ENCODE results near the gene ATP13A3. TPM values are rescaled to one million over a fixed set of nuclear protein-coding genes. Genes with fewer than 3 reads are reported as not detected.

The ATP13A3 gene
- total and polyA plus RNA-seq, 9 of the 15 experiments (the other 6 are each of a cell fraction or from before 2014, with no cell fraction given) = 16.6 to 135 (median 86.6) TPM

DNA sequence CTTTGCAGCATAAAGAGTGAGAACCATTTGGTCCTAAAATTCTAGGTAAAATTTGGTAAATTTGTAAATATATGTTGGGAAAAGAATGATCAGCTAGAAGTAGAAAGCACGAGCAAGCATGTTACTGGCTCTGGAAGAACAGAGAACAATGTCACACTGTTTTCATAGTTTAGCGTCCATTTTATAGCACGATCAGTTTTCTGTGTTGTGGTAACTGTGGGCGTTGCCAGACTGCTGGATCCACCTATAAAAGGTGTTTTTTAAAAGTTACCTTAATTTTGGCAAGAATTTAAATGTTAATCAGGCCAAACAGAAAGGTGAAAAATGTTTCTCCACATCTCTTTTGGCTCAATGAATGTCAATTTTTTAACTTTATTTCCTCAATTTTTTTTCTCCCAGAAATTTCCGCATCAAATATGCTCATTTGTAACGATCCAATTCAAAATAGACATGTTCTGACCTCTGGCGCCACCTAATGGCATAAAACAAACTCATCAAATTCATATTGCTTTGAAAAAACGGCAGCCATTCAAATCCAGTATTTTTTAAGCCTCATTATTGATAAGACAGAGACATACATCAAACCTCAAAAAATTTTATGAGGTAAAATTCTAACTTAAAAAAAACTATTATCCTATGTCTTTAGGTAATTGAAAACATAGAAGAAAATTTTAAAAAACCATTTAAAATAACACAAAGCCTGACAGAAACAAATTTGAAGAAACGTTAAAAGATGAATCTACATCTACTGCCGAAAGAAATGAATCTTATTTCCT lies 82.2 kb downstream of the ATP13A3 start (continued):
- TF ChIP-seq MEF2A (IDR thresholded peaks at IDR 0.05; ENCODE audit: control insufficient read depth, low read depth, low read length) (no peak), MEIS2 (IDR thresholded peaks at IDR 0.05; ENCODE audit: partially characterized antibody) (no peak), SMAD4 (CRISPR knock-in tag; conservative IDR thresholded peaks at IDR 0.05) (no peak), CREM (IDR thresholded peaks at IDR 0.05; ENCODE audit: low read depth) (no peak), ZNF785 (CRISPR knock-in tag; IDR thresholded peaks at IDR 0.05) (no peak), ZFP36 (IDR thresholded peaks at IDR 0.05; ENCODE audit: low read depth, low read length, partially characterized antibody) (no peak), RAD21 (CRISPR knock-in tag; conservative IDR thresholded peaks at IDR 0.05 in 1 of 2, IDR thresholded peaks at IDR 0.05 in 1 of 2) (peak; percentile 69 to 79), TAF7 (tag; IDR thresholded peaks at IDR 0.05) (no peak), RBM14 (IDR thresholded peaks at IDR 0.05; ENCODE audit: borderline replicate concordance, insufficient read depth, low read depth, low read length) (no peak), ZBTB26 (CRISPR knock-in tag; IDR thresholded peaks at IDR 0.05) (no peak), E2F8 (IDR thresholded peaks at IDR 0.05; ENCODE audit: low read depth, partially characterized antibody) (no peak), THAP7 (CRISPR knock-in tag; IDR thresholded peaks at IDR 0.05) (no peak), FOXM1 (IDR thresholded peaks at IDR 0.05; ENCODE audit: low read depth) (0 out of 2 replicates have a peak, but pooled peaks have one; percentile 19), FOXM1 (CRISPR knock-in tag; IDR thresholded peaks at IDR 0.05; ENCODE audit: low read depth) (no peak), ZBED1 (IDR thresholded peaks at IDR 0.05) (no peak), ZNF384 (IDR thresholded peaks at IDR 0.05; ENCODE audit: low read depth, low read length) (peak; percentile 39; the same call in 1 of the 2 replicates)
- TF ChIP-seq, protein P1, sequence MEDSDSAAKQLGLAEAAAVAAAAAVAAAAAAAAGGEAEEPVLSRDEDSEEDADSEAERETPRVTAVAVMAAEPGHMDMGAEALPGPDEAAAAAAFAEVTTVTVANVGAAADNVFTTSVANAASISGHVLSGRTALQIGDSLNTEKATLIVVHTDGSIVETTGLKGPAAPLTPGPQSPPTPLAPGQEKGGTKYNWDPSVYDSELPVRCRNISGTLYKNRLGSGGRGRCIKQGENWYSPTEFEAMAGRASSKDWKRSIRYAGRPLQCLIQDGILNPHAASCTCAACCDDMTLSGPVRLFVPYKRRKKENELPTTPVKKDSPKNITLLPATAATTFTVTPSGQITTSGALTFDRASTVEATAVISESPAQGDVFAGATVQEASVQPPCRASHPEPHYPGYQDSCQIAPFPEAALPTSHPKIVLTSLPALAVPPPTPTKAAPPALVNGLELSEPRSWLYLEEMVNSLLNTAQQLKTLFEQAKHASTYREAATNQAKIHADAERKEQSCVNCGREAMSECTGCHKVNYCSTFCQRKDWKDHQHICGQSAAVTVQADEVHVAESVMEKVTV (CRISPR knock-in tag; IDR thresholded peaks at IDR 0.05) = peak; percentile 72; the same call in 1 of the 2 replicates
- TF ChIP-seq, protein P2, sequence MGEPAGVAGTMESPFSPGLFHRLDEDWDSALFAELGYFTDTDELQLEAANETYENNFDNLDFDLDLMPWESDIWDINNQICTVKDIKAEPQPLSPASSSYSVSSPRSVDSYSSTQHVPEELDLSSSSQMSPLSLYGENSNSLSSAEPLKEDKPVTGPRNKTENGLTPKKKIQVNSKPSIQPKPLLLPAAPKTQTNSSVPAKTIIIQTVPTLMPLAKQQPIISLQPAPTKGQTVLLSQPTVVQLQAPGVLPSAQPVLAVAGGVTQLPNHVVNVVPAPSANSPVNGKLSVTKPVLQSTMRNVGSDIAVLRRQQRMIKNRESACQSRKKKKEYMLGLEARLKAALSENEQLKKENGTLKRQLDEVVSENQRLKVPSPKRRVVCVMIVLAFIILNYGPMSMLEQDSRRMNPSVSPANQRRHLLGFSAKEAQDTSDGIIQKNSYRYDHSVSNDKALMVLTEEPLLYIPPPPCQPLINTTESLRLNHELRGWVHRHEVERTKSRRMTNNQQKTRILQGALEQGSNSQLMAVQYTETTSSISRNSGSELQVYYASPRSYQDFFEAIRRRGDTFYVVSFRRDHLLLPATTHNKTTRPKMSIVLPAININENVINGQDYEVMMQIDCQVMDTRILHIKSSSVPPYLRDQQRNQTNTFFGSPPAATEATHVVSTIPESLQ (CRISPR knock-in tag; IDR thresholded peaks at IDR 0.05) = no peak
